ENCODE measurements around the gene TCEAL3.
"Not testable (repeated sequence)": the region's sequence is repeated elsewhere in the genome, so short reads cannot be mapped to it uniquely, and the experiment has no call there.

The TCEAL3 gene

GRCh38 chrX:103628386-103629317 is 20.9 kb downstream of the TCEAL3 start, which contains the start of gene TCEAL1:
TSS of gene TCEAL1 (plus strand) at chrX:103628975. CDS start at chrX:103629917, 942 bp downstream.
- peak; percentile 54 for DNase-seq

GRCh38 chrX:103629318-103630170 is 21.8 kb downstream of the TCEAL3 start:
- peak; percentile 36 for DNase-seq

- no peak for DNase-seq
Measured at GRCh38 chrX:103630171-103630511, 22.4 kb downstream of the TCEAL3 start.

GRCh38 chrX:103631145-103631544 is 23.4 kb downstream of the TCEAL3 start:
- DNase-seq: no peak

GRCh38 chrX:103635436-103635835 is 27.7 kb downstream of the TCEAL3 start:
- no peak for DNase-seq

- DNase-seq: no peak
Measured at GRCh38 chrX:103637604-103638338, 30.0 kb downstream of the TCEAL3 start.

- DNase-seq: not testable (repeated sequence)
Measured at GRCh38 chrX:103638479-103639346, 30.9 kb downstream of the TCEAL3 start.

- DNase-seq: no peak
Measured at GRCh38 chrX:103640401-103641155, 32.8 kb downstream of the TCEAL3 start.

GRCh38 chrX:103644125-103644524 is 36.4 kb downstream of the TCEAL3 start:
- DNase-seq: no peak

GRCh38 chrX:103647630-103648029 is 39.9 kb downstream of the TCEAL3 start:
- no peak for DNase-seq

GRCh38 chrX:103651151-103651773 is 43.5 kb downstream of the TCEAL3 start:
- DNase-seq: no peak

GRCh38 chrX:103655230-103656000 is 47.7 kb downstream of the TCEAL3 start:
- DNase-seq: not testable (repeated sequence)

GRCh38 chrX:103656617-103657016 is 48.9 kb downstream of the TCEAL3 start:
- DNase-seq: no peak

GRCh38 chrX:103657066-103657465 is 49.3 kb downstream of the TCEAL3 start:
- not testable (repeated sequence) for DNase-seq

- no peak for DNase-seq
Measured at GRCh38 chrX:103658681-103659433, 51.1 kb downstream of the TCEAL3 start.

GRCh38 chrX:103659460-103659859 is 51.7 kb downstream of the TCEAL3 start:
- DNase-seq: not testable (repeated sequence)

Data from stimulated activated CD8-positive, alpha-beta memory T cell treated with anti-CD3 and anti-CD28 coated beads, Interleukin-4, amount 100 ng/mL, for 48 hours (primary cell).